ENCODE measurements around the gene DTNB.
"Not testable (repeated sequence)": the region's sequence is repeated elsewhere in the genome, so short reads cannot be mapped to it uniquely, and the experiment has no call there.

- TF ChIP-seq CEBPB (IDR thresholded peaks at IDR 0.05; ENCODE audit: low read depth, low read length); POLR2A (IDR thresholded peaks at IDR 0.05; ENCODE audit: low read depth, low read length); RCOR1 (IDR thresholded peaks at IDR 0.05; ENCODE audit: insufficient replicate concordance, low read length); CTCF (conservative IDR thresholded peaks at IDR 0.05; ENCODE audit: low read depth, low read length); BHLHE40 (IDR thresholded peaks at IDR 0.05; ENCODE audit: low read depth, low read length); USF2 (IDR thresholded peaks at IDR 0.05; ENCODE audit: low read depth, low read length); FOS (IDR thresholded peaks at IDR 0.05; ENCODE audit: low read depth, low read length): not testable (repeated sequence)
Observed at GRCh38 chr2:25413409-25413808, 260.0 kb downstream of the DTNB start.
